Endothelial cell of umbilical vein (primary cell): ENCODE data around the gene ADRM1. TPM values are rescaled to one million over a fixed set of nuclear protein-coding genes. Genes with fewer than 3 reads are reported as not detected.

Experiments used
- BruUV-seq: library from RNA; stranded (reverse); fragments of 400-500 nt; replicated peaks from 2 replicates; lab custom pipeline; 2021; lab: Mats Ljungman, UMichigan
- CTCF ChIA-PET: fragments of 300-600, 350-600 bp; sonication (Branson Sonifier 250); formaldehyde crosslinking; loops from one replicate; lab custom pipeline; 2021; ENCODE audit warnings: antibody characterized with exemption, inconsistent platforms; lab: Charles Lee
- POLR2A ChIA-PET: fragments of 300-600, 350-600 bp; sonication (Branson Sonifier 250); formaldehyde crosslinking; loops from one replicate; lab custom pipeline; 2021; ENCODE audit warnings: antibody characterized with exemption, inconsistent platforms; lab: Charles Lee
- DNase-seq: peaks from one replicate; pipeline ENCODE4 v3.0.0-alpha.2; 2011; ENCODE audit warnings: low read depth, low spot score
- FAIRE-seq: peaks from 2 replicates; lab custom pipeline; 2011; peaks lifted over from hg19 to GRCh38; lab: Jason Lieb, UNC
- H2AFZ ChIP-seq: 2 replicates; pipeline ENCODE4 v1.6.0; 2012; ENCODE audit warnings: low read depth, low read length, control low read depth, inconsistent platforms
- H3K27ac ChIP-seq: 2 replicates; pipeline ENCODE4 v1.5.1; 2011; ENCODE audit warnings: low read depth, mild to moderate bottlenecking, control low read depth, low read length, moderate library complexity; ENCODE audit not compliant: insufficient read depth
- H3K27me3 ChIP-seq, 2 experiments: 2 replicates each; pipeline versions ENCODE4 v1.6.0 to v1.6.1; 2011; ENCODE audit warnings: low read length in 2 of 2, mixed read lengths in 1 of 2; ENCODE audit not compliant: control insufficient read depth in 2 of 2, insufficient read depth in 2 of 2
- H3K36me3 ChIP-seq, 2 experiments: 2 replicates in 1 of 2; 3 replicates in 1 of 2; pipeline ENCODE4 v1.5.1; 2011; ENCODE audit warnings: low read length in 2 of 2, mild to moderate bottlenecking in 1 of 2, moderate library complexity in 1 of 2; ENCODE audit not compliant: control insufficient read depth in 2 of 2, insufficient read depth in 2 of 2; ENCODE audit errors: extremely low read depth in 1 of 2
- H3K4me1 ChIP-seq: 3 replicates; pipeline ENCODE4 v1.5.1; 2011; ENCODE audit warnings: mild to moderate bottlenecking, low read length; ENCODE audit not compliant: control insufficient read depth, insufficient read depth; ENCODE audit errors: extremely low read depth
- H3K4me2 ChIP-seq: 2 replicates; pipeline ENCODE4 v1.6.1; 2011; ENCODE audit warnings: low read length, control low read depth, mixed read lengths; ENCODE audit not compliant: insufficient read depth
- H3K4me3 ChIP-seq, 3 experiments: fragments of 200-600 bp in 1 of 3; sonication (generic), shearing (Covaris generic) in 1 of 3; replicated peaks in 1 of 3; 2 replicates each; pipeline ENCODE4 v1.5.1; 2011 to 2016; ENCODE audit warnings: control low read depth in 3 of 3, low read length in 3 of 3, mild to moderate bottlenecking in 2 of 3, inconsistent platforms in 1 of 3, low read depth in 1 of 3, moderate library complexity in 1 of 3; ENCODE audit not compliant: insufficient read depth in 1 of 3
- H3K79me2 ChIP-seq: 2 replicates; pipeline ENCODE4 v1.6.0; 2012; ENCODE audit warnings: low read length, inconsistent platforms; ENCODE audit not compliant: control insufficient read depth, insufficient read depth
- H3K9ac ChIP-seq: replicated peaks from 2 replicates; pipeline ENCODE3; 2011; ENCODE audit warnings: low read length, control low read depth; ENCODE audit not compliant: insufficient read depth; ENCODE audit errors: extremely low read depth
- H3K9me1 ChIP-seq: replicated peaks from 3 replicates; pipeline ENCODE4 v1.6.0; 2011; ENCODE audit warnings: mild to moderate bottlenecking, low read length; ENCODE audit not compliant: control insufficient read depth, insufficient read depth; ENCODE audit errors: extremely low read depth
- H3K9me3 ChIP-seq: replicated peaks from 2 replicates; pipeline ENCODE4 v1.5.1; 2012; ENCODE audit warnings: low read length, inconsistent platforms; ENCODE audit not compliant: control insufficient read depth, insufficient read depth
- H4K20me1 ChIP-seq: replicated peaks from 2 replicates; pipeline ENCODE3; 2011; ENCODE audit warnings: mild to moderate bottlenecking, low read length; ENCODE audit not compliant: control insufficient read depth, insufficient read depth; ENCODE audit errors: extremely low read depth
- CTCF ChIP-seq, 2 donors: IDR thresholded peaks; 1 replicate in 1 of 2; 2 replicates in 1 of 2; pipeline ENCODE4 v1.5.1; 2011; ENCODE audit warnings: low read length in 2 of 2, mild to moderate bottlenecking in 2 of 2, moderate library complexity in 2 of 2, control low read depth in 1 of 2, inconsistent platforms in 1 of 2, low read depth in 1 of 2; ENCODE audit not compliant: insufficient read depth in 1 of 2; ENCODE audit errors: extremely low read depth in 1 of 2
- EZH2 ChIP-seq: IDR thresholded peaks from 2 replicates; pipeline ENCODE4 v1.6.1; 2012; ENCODE audit warnings: borderline replicate concordance, low read depth, mild to moderate bottlenecking, moderate library complexity, low read length, inconsistent platforms; ENCODE audit not compliant: severe bottlenecking
- FOS ChIP-seq: IDR thresholded peaks from 2 replicates; pipeline ENCODE4 v1.6.1; 2011; ENCODE audit warnings: mild to moderate bottlenecking, low read length, moderate library complexity, borderline replicate concordance; ENCODE audit not compliant: insufficient read depth
- GATA2 ChIP-seq: IDR thresholded peaks from 2 replicates; pipeline ENCODE4 v1.7.0; 2011; ENCODE audit warnings: low read depth, mild to moderate bottlenecking, moderate library complexity, mixed read lengths, low read length; ENCODE audit not compliant: insufficient read length, insufficient read depth
- JUN ChIP-seq: IDR thresholded peaks from 2 replicates; pipeline ENCODE4 v1.6.1; 2011; ENCODE audit warnings: borderline replicate concordance, low read depth; ENCODE audit not compliant: insufficient read length, insufficient read depth
- MAX ChIP-seq: IDR thresholded peaks from 2 replicates; pipeline ENCODE4 v1.6.1; 2011; ENCODE audit not compliant: insufficient read depth, insufficient read length
- MYC ChIP-seq: IDR thresholded peaks from one replicate; pipeline ENCODE4 v1.6.1; 2011; ENCODE audit warnings: mild to moderate bottlenecking, low read depth, low read length
- POLR2A ChIP-seq: IDR thresholded peaks from 2 replicates; pipeline ENCODE4 v1.6.1; 2012; ENCODE audit warnings: low read depth, mild to moderate bottlenecking, control low read depth, low read length
- POLR2AphosphoS5 ChIP-seq: IDR thresholded peaks from 2 replicates; pipeline ENCODE4 v1.6.1; 2012; ENCODE audit warnings: low read depth, mild to moderate bottlenecking, control low read depth, low read length, moderate library complexity; ENCODE audit not compliant: insufficient read depth
- dilution Hi-C: fragments of 300-500 bp; cut with MboI; formaldehyde crosslinking; loops from one replicate; pipeline ENCODE4 v1.15.0; 2019; ENCODE audit warnings: low sequenced_read_pairs; ENCODE audit not compliant: extremely low pct_ligation_motif_present
- intact Hi-C: fragments of 100-400 bp; cut with micrococcal nuclease; formaldehyde crosslinking; loops from one replicate; pipeline ENCODE4 v1.10.0; 2022
- polyA plus RNA-seq, 4 experiments: library from polyadenylated mRNA; depleted of rRNA in 3 of 4; stranded (reverse) in 3 of 4; unstranded in 1 of 4; fragments of >200 nt; gene quantifications; 2 replicates each; pipeline versions ENCODE4 v1.2.1 to v1.2.3, GENCODE V29; 2011 to 2012; ENCODE audit warnings: missing spikeins in 1 of 4
- total RNA-seq: library from RNA; stranded (reverse); gene quantifications from 2 replicates; pipeline ENCODE4 v1.2.3, GENCODE V29; 2021

The ADRM1 gene
- total and polyA plus RNA-seq, 2 donors (not counting 3 experiments of a cell fraction or from before 2014, with no cell fraction given), result 154 to 179 TPM

GRCh38 chr20:62326959-62327725 lies 24.3 kb downstream of the ADRM1 start:
- Histone ChIP-seq H2AFZ (no peak overlapping the region), H3K4me2 (no peak overlapping the region), H3K27ac (no peak overlapping the region), H3K79me2 (no peaks in the 10 kb centered on the region), H3K36me3 (peaks cover 22 to 58% of the 10 kb centered on the region in 2 experiments), H4K20me1 (no peaks in the 10 kb centered on the region), H3K9me1 (no peaks in the 10 kb centered on the region), H3K4me3 (no peak overlapping the region), H3K27me3 (no peaks in the 10 kb centered on the region), H3K9me3 (no peaks in the 10 kb centered on the region), H3K9ac (no peak overlapping the region), H3K4me1 (no peaks in the 10 kb centered on the region)
- FAIRE-seq (no peak), DNase-seq (no peak)
- TF ChIP-seq EZH2 (no peak), FOS (no peak), MAX (no peak), POLR2A (no peak), MYC (no peak), GATA2 (no peak), POLR2AphosphoS5 (no peak), CTCF (IDR thresholded peaks at IDR 0.05; ENCODE audit: extremely low read depth in 1 of 2, insufficient read depth in 1 of 2, low read depth in 1 of 2, low read length in 2 of 2) (no peak), JUN (no peak)
- intact Hi-C loops (no loop called here), dilution Hi-C loops (no loop called here)
- TSS peak; percentile 32 for BruUV-seq
- ChIA-PET CTCF (interaction anchor here (1.5 kb wide), 1 partner anchor 55 kb away, joined by 6 read pairs; no protein-coding TSS in a partner anchor), POLR2A (no interaction called here)
